K562 (cell line): ENCODE data around the gene SCAF11. TPM values are rescaled to one million over a fixed set of nuclear protein-coding genes. Genes with fewer than 3 reads are reported as not detected.

Source experiments
- CHD2 ChIP-seq: IDR thresholded peaks from 2 replicates; pipeline ENCODE4 v1.6.1; 2011; ENCODE audit warnings: low read depth, low read length
- ETV5 ChIP-seq: sonication (generic); formaldehyde crosslinking; IDR thresholded peaks from 2 replicates; pipeline ENCODE4 v1.4.0; 2020; ENCODE audit warnings: low read depth, mild to moderate bottlenecking, missing genetic modification reagents
- HNRNPUL1 ChIP-seq: fragments of 200-400 bp; formaldehyde crosslinking; IDR thresholded peaks from 2 replicates; pipeline ENCODE4 v1.6.1; 2017; ENCODE audit warnings: low read length
- NCOA1 ChIP-seq: fragments of 450-650 bp; IDR thresholded peaks from 2 replicates; pipeline ENCODE4 v1.6.1; 2016; ENCODE audit warnings: low read depth
- NCOA2 ChIP-seq, 2 experiments: fragments of 450-650 bp; IDR thresholded peaks; 2 replicates each; pipeline ENCODE4 v1.6.1; 2018; ENCODE audit warnings: mild to moderate bottlenecking in 2 of 2, moderate library complexity in 1 of 2; ENCODE audit not compliant: partially characterized antibody in 2 of 2
- NCOA4 ChIP-seq: fragments of 450-650 bp; IDR thresholded peaks from 2 replicates; pipeline ENCODE4 v1.6.1; 2018; ENCODE audit warnings: mild to moderate bottlenecking; ENCODE audit not compliant: partially characterized antibody
- NEUROD1 ChIP-seq: fragments of 150-350 bp; IDR thresholded peaks from 2 replicates; pipeline ENCODE4 v1.6.1; 2014; ENCODE audit warnings: borderline replicate concordance, low read length, low read depth; ENCODE audit not compliant: partially characterized antibody
- NFXL1 ChIP-seq: fragments of 450-650 bp; formaldehyde crosslinking; IDR thresholded peaks from 2 replicates; pipeline ENCODE4 v1.4.0; 2021; ENCODE audit warnings: mild to moderate bottlenecking
- NRF1 ChIP-seq, 2 experiments: fragments of 450-650 bp; IDR thresholded peaks in 1 of 2; conservative IDR thresholded peaks in 1 of 2; 2 replicates each; pipeline ENCODE4 v1.6.1; 2014; ENCODE audit warnings: mild to moderate bottlenecking in 2 of 2
- PHTF2 ChIP-seq: fragments of 250-450 bp; sonication (Bioruptor Pico); IDR thresholded peaks from 2 replicates; pipeline ENCODE4 v1.5.0; 2021; ENCODE audit warnings: mild to moderate bottlenecking
- PML ChIP-seq: IDR thresholded peaks from 2 replicates; pipeline ENCODE4 v1.6.1; 2012; ENCODE audit warnings: low read length, inconsistent platforms
- SIN3B ChIP-seq: fragments of 450-650 bp; IDR thresholded peaks from 2 replicates; pipeline ENCODE4 v1.6.1; 2017; ENCODE audit warnings: low read depth, mild to moderate bottlenecking, moderate library complexity
- SMARCE1 ChIP-seq: fragments of 450-650 bp; IDR thresholded peaks from 2 replicates; pipeline ENCODE4 v1.7.1; 2016; ENCODE audit warnings: mild to moderate bottlenecking
- SMC3 ChIP-seq: conservative IDR thresholded peaks from 2 replicates; pipeline ENCODE4 v1.6.1; 2011; ENCODE audit warnings: low read depth, low read length, improper control_type of control experiment; ENCODE audit not compliant: insufficient read depth
- ZNF263 ChIP-seq: sonication (generic); formaldehyde crosslinking; IDR thresholded peaks from 2 replicates; pipeline ENCODE4 v1.8.0; 2022; ENCODE audit warnings: mild to moderate bottlenecking, missing genetic modification reagents, borderline replicate concordance
- ZNF561 ChIP-seq: fragments of 450-650 bp; formaldehyde crosslinking; conservative IDR thresholded peaks from 2 replicates; pipeline ENCODE4 v1.4.0; 2020; ENCODE audit warnings: mild to moderate bottlenecking, moderate library complexity
- polyA plus RNA-seq, 8 experiments: library from polyadenylated mRNA; depleted of rRNA in 4 of 8; stranded (reverse) in 5 of 8; unstranded in 3 of 8; fragments of >200 nt; fragmentation: Nextera tagmentation in 2 of 8; fragmentation: Illumina TruSeq in 1 of 8; extraction: Ambion mirVana in 2 of 8; extraction: Trizol in 1 of 8; gene quantifications; 2 replicates each; pipeline versions ENCODE4 v1.2.1 to v1.2.3, GENCODE V29; 2011 to 2014; ENCODE audit warnings: inconsistent platforms in 1 of 8, missing spikeins in 1 of 8
- total RNA-seq, 7 experiments: library from RNA; depleted of rRNA in 6 of 7; stranded (reverse); fragments of >200 nt in 6 of 7; fragmentation: Illumina TruSeq in 2 of 7; extraction: Trizol in 2 of 7; gene quantifications; 2 replicates each; pipeline versions ENCODE4 v1.2.1 to v1.2.3, GENCODE V29; 2011 to 2021; ENCODE audit warnings: low replicate concordance in 1 of 7
- TF ChIP-seq, protein P1 (sequence below): fragments of 250-450 bp; sonication (Bioruptor Pico); IDR thresholded peaks from 2 replicates; pipeline ENCODE4 v1.5.0; 2021
- TF ChIP-seq, protein P2 (sequence below): fragments of 450-650 bp; formaldehyde crosslinking; IDR thresholded peaks from 2 replicates; pipeline ENCODE4 v1.4.0; 2022; ENCODE audit warnings: mild to moderate bottlenecking, moderate library complexity
- TF ChIP-seq, protein P3 (sequence below): conservative IDR thresholded peaks from 2 replicates; pipeline ENCODE4 v1.6.1; 2011; ENCODE audit warnings: low read depth, mild to moderate bottlenecking, low read length; ENCODE audit not compliant: control insufficient read depth
- TF ChIP-seq, protein P4 (sequence below): fragments of 250-450 bp; sonication (Bioruptor Pico); IDR thresholded peaks from 2 replicates; pipeline ENCODE4 v1.9.0; 2021; ENCODE audit warnings: mild to moderate bottlenecking
- TF ChIP-seq, protein P5 (sequence below), 2 experiments: fragments of 150-350 bp in 1 of 2; IDR thresholded peaks; 2 replicates each; pipeline ENCODE4 v1.6.1; 2012 to 2016; ENCODE audit warnings: low read depth in 2 of 2, low read length in 2 of 2, mild to moderate bottlenecking in 1 of 2, moderate library complexity in 1 of 2

SCAF11 gene
- total and polyA plus RNA-seq, 9 of the 15 experiments (the other 6 are each of a cell fraction or from before 2014, with no cell fraction given): 30.4 to 119 (median 80.0) TPM

DNA sequence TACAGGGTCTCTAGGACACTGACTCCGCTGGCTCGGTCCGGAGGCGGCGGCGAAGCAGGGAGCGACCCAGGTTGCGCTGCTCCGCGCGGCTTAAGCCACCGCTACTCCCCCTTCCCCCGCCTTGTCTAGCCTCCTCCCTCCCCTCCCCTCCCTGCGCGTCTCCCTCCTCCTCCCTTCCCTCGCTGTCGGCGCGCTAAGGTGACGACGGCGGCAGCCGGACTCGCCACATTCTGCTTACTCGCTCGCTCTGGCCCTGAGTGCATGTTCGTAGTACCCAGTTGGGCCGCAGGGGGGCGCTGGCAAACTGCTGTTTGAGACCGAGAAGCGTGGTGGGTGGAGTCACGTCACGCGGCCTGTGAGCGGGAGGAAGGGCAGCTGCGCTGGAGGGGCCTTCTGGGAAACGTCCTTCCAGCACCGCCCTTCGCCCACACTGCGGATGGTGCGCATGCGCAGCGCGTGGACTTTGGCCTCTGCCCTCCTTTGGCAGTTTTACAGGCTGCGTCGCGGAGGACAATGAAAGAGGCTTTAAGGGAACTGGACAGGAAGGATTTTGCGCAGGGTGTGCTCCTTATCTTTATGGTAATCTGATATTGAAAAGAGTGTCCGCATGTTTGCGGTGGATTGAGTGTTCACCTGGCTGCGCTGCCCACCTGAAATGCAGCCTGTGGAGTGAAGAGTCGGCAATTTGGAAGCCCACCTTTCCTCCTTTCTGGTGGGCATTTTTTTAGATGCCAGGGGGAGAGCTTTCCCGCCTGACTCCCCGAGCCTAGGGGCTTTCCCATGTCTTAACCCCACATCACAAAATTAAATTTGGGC is at the start of gene SCAF11 (continued):
- TF ChIP-seq ZNF263 (CRISPR knock-in tag) (peak; percentile 95), NCOA1 (no peak), NEUROD1 (peak; percentile 69), SIN3B (peak; percentile 88), NRF1 (conservative IDR thresholded peaks at IDR 0.05 in 1 of 2, IDR thresholded peaks at IDR 0.05 in 1 of 2) (peak; percentile 99 to 100), NCOA2 (IDR thresholded peaks at IDR 0.05; ENCODE audit: partially characterized antibody in 2 of 2) (no peak), PHTF2 (CRISPR knock-in tag) (no peak), SMARCE1 (no peak), NFXL1 (CRISPR knock-in tag) (no peak), PML (peak; percentile 13; the same call in 1 of the 2 replicates), NCOA4 (no peak), SMC3 (peak; percentile 64), ETV5 (CRISPR knock-in tag) (no peak; the same call in 1 of the 2 replicates), ZNF561 (CRISPR knock-in tag) (no peak), HNRNPUL1 (no peak), CHD2 (peak; percentile 44; the same call in 1 of the 2 replicates)
- TF ChIP-seq, protein P1, sequence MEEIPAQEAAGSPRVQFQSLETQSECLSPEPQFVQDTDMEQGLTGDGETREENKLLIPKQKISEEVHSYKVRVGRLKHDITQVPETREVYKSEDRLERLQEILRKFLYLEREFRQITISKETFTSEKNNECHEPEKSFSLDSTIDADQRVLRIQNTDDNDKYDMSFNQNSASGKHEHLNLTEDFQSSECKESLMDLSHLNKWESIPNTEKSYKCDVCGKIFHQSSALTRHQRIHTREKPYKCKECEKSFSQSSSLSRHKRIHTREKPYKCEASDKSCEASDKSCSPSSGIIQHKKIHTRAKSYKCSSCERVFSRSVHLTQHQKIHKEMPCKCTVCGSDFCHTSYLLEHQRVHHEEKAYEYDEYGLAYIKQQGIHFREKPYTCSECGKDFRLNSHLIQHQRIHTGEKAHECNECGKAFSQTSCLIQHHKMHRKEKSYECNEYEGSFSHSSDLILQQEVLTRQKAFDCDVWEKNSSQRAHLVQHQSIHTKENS (CRISPR knock-in tag): no peak
- TF ChIP-seq, protein P2, sequence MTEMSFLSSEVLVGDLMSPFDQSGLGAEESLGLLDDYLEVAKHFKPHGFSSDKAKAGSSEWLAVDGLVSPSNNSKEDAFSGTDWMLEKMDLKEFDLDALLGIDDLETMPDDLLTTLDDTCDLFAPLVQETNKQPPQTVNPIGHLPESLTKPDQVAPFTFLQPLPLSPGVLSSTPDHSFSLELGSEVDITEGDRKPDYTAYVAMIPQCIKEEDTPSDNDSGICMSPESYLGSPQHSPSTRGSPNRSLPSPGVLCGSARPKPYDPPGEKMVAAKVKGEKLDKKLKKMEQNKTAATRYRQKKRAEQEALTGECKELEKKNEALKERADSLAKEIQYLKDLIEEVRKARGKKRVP (CRISPR knock-in tag): no peak
- TF ChIP-seq, protein P3, sequence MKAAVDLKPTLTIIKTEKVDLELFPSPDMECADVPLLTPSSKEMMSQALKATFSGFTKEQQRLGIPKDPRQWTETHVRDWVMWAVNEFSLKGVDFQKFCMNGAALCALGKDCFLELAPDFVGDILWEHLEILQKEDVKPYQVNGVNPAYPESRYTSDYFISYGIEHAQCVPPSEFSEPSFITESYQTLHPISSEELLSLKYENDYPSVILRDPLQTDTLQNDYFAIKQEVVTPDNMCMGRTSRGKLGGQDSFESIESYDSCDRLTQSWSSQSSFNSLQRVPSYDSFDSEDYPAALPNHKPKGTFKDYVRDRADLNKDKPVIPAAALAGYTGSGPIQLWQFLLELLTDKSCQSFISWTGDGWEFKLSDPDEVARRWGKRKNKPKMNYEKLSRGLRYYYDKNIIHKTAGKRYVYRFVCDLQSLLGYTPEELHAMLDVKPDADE: no peak; the same call in 1 of the 2 replicates
- TF ChIP-seq, protein P4, sequence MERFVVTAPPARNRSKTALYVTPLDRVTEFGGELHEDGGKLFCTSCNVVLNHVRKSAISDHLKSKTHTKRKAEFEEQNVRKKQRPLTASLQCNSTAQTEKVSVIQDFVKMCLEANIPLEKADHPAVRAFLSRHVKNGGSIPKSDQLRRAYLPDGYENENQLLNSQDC (CRISPR knock-in tag): no peak
- TF ChIP-seq, protein P5, sequence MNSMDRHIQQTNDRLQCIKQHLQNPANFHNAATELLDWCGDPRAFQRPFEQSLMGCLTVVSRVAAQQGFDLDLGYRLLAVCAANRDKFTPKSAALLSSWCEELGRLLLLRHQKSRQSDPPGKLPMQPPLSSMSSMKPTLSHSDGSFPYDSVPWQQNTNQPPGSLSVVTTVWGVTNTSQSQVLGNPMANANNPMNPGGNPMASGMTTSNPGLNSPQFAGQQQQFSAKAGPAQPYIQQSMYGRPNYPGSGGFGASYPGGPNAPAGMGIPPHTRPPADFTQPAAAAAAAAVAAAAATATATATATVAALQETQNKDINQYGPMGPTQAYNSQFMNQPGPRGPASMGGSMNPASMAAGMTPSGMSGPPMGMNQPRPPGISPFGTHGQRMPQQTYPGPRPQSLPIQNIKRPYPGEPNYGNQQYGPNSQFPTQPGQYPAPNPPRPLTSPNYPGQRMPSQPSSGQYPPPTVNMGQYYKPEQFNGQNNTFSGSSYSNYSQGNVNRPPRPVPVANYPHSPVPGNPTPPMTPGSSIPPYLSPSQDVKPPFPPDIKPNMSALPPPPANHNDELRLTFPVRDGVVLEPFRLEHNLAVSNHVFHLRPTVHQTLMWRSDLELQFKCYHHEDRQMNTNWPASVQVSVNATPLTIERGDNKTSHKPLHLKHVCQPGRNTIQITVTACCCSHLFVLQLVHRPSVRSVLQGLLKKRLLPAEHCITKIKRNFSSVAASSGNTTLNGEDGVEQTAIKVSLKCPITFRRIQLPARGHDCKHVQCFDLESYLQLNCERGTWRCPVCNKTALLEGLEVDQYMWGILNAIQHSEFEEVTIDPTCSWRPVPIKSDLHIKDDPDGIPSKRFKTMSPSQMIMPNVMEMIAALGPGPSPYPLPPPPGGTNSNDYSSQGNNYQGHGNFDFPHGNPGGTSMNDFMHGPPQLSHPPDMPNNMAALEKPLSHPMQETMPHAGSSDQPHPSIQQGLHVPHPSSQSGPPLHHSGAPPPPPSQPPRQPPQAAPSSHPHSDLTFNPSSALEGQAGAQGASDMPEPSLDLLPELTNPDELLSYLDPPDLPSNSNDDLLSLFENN (IDR thresholded peaks at IDR 0.05; ENCODE audit: low read depth in 2 of 2, low read length in 2 of 2): no peak
